K562 (cell line): Measurements from ENCODE around the gene POLD4. TPM values are rescaled to one million over a fixed set of nuclear protein-coding genes. Genes with fewer than 3 reads are reported as not detected.

Source experiments
- ARID2 ChIP-seq: fragments of 450-650 bp; IDR thresholded peaks from 2 replicates; pipeline ENCODE4 v1.6.1; 2017; ENCODE audit warnings: antibody characterized with exemption, mild to moderate bottlenecking
- ASH1L ChIP-seq: fragments of 450-650 bp; IDR thresholded peaks from 2 replicates; pipeline ENCODE4 v1.6.1; 2018; ENCODE audit warnings: borderline replicate concordance, mild to moderate bottlenecking, low read depth; ENCODE audit not compliant: partially characterized antibody
- BHLHE40 ChIP-seq: IDR thresholded peaks from 2 replicates; pipeline ENCODE4 v1.6.1; 2011; ENCODE audit warnings: low read length, improper control_type of control experiment
- CBFA2T3 ChIP-seq: fragments of 450-650 bp; IDR thresholded peaks from 2 replicates; pipeline ENCODE4 v1.6.1; 2017
- CBX2 ChIP-seq: fragments of 200-600 bp; sonication (generic); IDR thresholded peaks from one replicate; pipeline ENCODE4 v1.6.1; 2012; ENCODE audit warnings: mild to moderate bottlenecking, low read length, inconsistent platforms; ENCODE audit not compliant: insufficient read depth, poor library complexity, severe bottlenecking
- CEBPB ChIP-seq: fragments of 450-650 bp; IDR thresholded peaks from 2 replicates; pipeline ENCODE4 v1.6.1; 2016; ENCODE audit warnings: missing genetic modification characterization, missing compliant biosample characterization
- EP300 ChIP-seq: IDR thresholded peaks from 2 replicates; pipeline ENCODE4 v1.6.1; 2012; ENCODE audit warnings: low read length, improper control_type of control experiment
- FOXP1 ChIP-seq: sonication (generic); formaldehyde crosslinking; IDR thresholded peaks from 2 replicates; pipeline ENCODE4 v1.8.0; 2022; ENCODE audit warnings: mild to moderate bottlenecking, missing genetic modification reagents
- HDGF ChIP-seq: fragments of 450-650 bp; IDR thresholded peaks from 2 replicates; pipeline ENCODE4 v1.6.1; 2016
- ILK ChIP-seq: fragments of 450-650 bp; IDR thresholded peaks from 2 replicates; pipeline ENCODE4 v1.6.1; 2016; ENCODE audit warnings: missing genetic modification characterization, low read depth, mild to moderate bottlenecking, missing compliant biosample characterization, moderate library complexity, borderline replicate concordance
- LARP7 ChIP-seq: fragments of 450-650 bp; IDR thresholded peaks from 2 replicates; pipeline ENCODE4 v1.6.1; 2016
- MAFF ChIP-seq: IDR thresholded peaks from 2 replicates; pipeline ENCODE4 v1.6.1; 2012; ENCODE audit warnings: low read length, improper control_type of control experiment
- MYNN ChIP-seq, 2 experiments: sonication (generic); formaldehyde crosslinking in 1 of 2; IDR thresholded peaks; 2 replicates each; pipeline versions ENCODE4 v1.5.0 to v1.6.1; 2016 to 2020; ENCODE audit warnings: antibody characterized with exemption in 1 of 2, missing genetic modification reagents in 1 of 2
- SMARCA5 ChIP-seq: fragments of 450-650 bp; IDR thresholded peaks from 2 replicates; pipeline ENCODE4 v1.6.1; 2016
- SUPT5H ChIP-seq: fragments of 450-650 bp; IDR thresholded peaks from 2 replicates; pipeline ENCODE4 v1.6.1; 2016
- TCFL5 ChIP-seq: fragments of 250-450 bp; sonication (Bioruptor Pico); conservative IDR thresholded peaks from 2 replicates; pipeline ENCODE4 v1.6.1; 2021; ENCODE audit warnings: mild to moderate bottlenecking, moderate library complexity, matching md5 sums
- TRIM24 ChIP-seq, 2 experiments: fragments of 450-650 bp; IDR thresholded peaks; 2 replicates each; pipeline ENCODE4 v1.6.1; 2016
- ZBTB9 ChIP-seq: fragments of 450-650 bp; formaldehyde crosslinking; IDR thresholded peaks from 2 replicates; pipeline ENCODE4 v1.4.0; 2020; ENCODE audit warnings: mild to moderate bottlenecking, moderate library complexity
- ZNF766 ChIP-seq: fragments of 200-800 bp; sonication (Bioruptor generic); conservative IDR thresholded peaks from 2 replicates; pipeline ENCODE4 v1.6.1; 2016; ENCODE audit warnings: missing genetic modification characterization, missing compliant biosample characterization
- polyA plus RNA-seq, 8 experiments: library from polyadenylated mRNA; depleted of rRNA in 4 of 8; stranded (reverse) in 5 of 8; unstranded in 3 of 8; fragments of >200 nt; fragmentation: Nextera tagmentation in 2 of 8; fragmentation: Illumina TruSeq in 1 of 8; extraction: Ambion mirVana in 2 of 8; extraction: Trizol in 1 of 8; gene quantifications; 2 replicates each; pipeline versions ENCODE4 v1.2.1 to v1.2.3, GENCODE V29; 2011 to 2014; ENCODE audit warnings: inconsistent platforms in 1 of 8, missing spikeins in 1 of 8
- total RNA-seq, 7 experiments: library from RNA; depleted of rRNA in 6 of 7; stranded (reverse); fragments of >200 nt in 6 of 7; fragmentation: Illumina TruSeq in 2 of 7; extraction: Trizol in 2 of 7; gene quantifications; 2 replicates each; pipeline versions ENCODE4 v1.2.1 to v1.2.3, GENCODE V29; 2011 to 2021; ENCODE audit warnings: low replicate concordance in 1 of 7
- TF ChIP-seq, protein P1 (sequence below): sonication (generic); formaldehyde crosslinking; IDR thresholded peaks from 2 replicates; pipeline ENCODE4 v1.8.0; 2022; ENCODE audit warnings: mild to moderate bottlenecking, missing genetic modification reagents
- TF ChIP-seq, protein P2 (sequence below): IDR thresholded peaks from 2 replicates; pipeline ENCODE4 v1.6.1; 2014; ENCODE audit warnings: antibody characterized with exemption
- TF ChIP-seq, protein P3 (sequence below): sonication (generic); formaldehyde crosslinking; IDR thresholded peaks from 2 replicates; pipeline ENCODE4 v1.8.0; 2023; ENCODE audit warnings: mild to moderate bottlenecking, missing genetic modification reagents

POLD4 gene
- total and polyA plus RNA-seq, 9 of the 15 experiments (the other 6 are each of a cell fraction or from before 2014, with no cell fraction given), result 5.8 to 64.5 (median 18.3) TPM

- TF ChIP-seq ASH1L (no peak), TCFL5 (CRISPR knock-in tag) (no peak), SMARCA5 (peak; percentile 82; the same call in 1 of the 2 replicates), ARID2 (peak; percentile 98), ZBTB9 (CRISPR knock-in tag) (0 out of 2 replicates have a peak, but pooled peaks have one; percentile 53), TRIM24 (IDR thresholded peaks at IDR 0.05) (no peak), MYNN (IDR thresholded peaks at IDR 0.05) (peak; percentile 73; the same call in 1 of the 2 replicates), MYNN (CRISPR knock-in tag; IDR thresholded peaks at IDR 0.05) (no peak), SUPT5H (no peak), HDGF (peak; percentile 88), CEBPB (tag) (no peak), CBX2 (no peak), ZNF766 (CRISPR knock-in tag) (no peak), BHLHE40 (peak; percentile 56), LARP7 (no peak), EP300 (peak; percentile 28; the same call in 1 of the 2 replicates), CBFA2T3 (no peak), ILK (no peak), MAFF (no peak), FOXP1 (CRISPR knock-in tag) (no peak)
- TF ChIP-seq, protein P1, sequence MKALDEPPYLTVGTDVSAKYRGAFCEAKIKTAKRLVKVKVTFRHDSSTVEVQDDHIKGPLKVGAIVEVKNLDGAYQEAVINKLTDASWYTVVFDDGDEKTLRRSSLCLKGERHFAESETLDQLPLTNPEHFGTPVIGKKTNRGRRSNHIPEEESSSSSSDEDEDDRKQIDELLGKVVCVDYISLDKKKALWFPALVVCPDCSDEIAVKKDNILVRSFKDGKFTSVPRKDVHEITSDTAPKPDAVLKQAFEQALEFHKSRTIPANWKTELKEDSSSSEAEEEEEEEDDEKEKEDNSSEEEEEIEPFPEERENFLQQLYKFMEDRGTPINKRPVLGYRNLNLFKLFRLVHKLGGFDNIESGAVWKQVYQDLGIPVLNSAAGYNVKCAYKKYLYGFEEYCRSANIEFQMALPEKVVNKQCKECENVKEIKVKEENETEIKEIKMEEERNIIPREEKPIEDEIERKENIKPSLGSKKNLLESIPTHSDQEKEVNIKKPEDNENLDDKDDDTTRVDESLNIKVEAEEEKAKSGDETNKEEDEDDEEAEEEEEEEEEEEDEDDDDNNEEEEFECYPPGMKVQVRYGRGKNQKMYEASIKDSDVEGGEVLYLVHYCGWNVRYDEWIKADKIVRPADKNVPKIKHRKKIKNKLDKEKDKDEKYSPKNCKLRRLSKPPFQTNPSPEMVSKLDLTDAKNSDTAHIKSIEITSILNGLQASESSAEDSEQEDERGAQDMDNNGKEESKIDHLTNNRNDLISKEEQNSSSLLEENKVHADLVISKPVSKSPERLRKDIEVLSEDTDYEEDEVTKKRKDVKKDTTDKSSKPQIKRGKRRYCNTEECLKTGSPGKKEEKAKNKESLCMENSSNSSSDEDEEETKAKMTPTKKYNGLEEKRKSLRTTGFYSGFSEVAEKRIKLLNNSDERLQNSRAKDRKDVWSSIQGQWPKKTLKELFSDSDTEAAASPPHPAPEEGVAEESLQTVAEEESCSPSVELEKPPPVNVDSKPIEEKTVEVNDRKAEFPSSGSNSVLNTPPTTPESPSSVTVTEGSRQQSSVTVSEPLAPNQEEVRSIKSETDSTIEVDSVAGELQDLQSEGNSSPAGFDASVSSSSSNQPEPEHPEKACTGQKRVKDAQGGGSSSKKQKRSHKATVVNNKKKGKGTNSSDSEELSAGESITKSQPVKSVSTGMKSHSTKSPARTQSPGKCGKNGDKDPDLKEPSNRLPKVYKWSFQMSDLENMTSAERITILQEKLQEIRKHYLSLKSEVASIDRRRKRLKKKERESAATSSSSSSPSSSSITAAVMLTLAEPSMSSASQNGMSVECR (CRISPR knock-in tag), result no peak
- TF ChIP-seq, protein P2, sequence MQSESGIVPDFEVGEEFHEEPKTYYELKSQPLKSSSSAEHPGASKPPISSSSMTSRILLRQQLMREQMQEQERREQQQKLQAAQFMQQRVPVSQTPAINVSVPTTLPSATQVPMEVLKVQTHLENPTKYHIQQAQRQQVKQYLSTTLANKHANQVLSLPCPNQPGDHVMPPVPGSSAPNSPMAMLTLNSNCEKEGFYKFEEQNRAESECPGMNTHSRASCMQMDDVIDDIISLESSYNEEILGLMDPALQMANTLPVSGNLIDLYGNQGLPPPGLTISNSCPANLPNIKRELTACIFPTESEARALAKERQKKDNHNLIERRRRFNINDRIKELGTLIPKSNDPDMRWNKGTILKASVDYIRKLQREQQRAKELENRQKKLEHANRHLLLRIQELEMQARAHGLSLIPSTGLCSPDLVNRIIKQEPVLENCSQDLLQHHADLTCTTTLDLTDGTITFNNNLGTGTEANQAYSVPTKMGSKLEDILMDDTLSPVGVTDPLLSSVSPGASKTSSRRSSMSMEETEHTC, result no peak
- TF ChIP-seq, protein P3, sequence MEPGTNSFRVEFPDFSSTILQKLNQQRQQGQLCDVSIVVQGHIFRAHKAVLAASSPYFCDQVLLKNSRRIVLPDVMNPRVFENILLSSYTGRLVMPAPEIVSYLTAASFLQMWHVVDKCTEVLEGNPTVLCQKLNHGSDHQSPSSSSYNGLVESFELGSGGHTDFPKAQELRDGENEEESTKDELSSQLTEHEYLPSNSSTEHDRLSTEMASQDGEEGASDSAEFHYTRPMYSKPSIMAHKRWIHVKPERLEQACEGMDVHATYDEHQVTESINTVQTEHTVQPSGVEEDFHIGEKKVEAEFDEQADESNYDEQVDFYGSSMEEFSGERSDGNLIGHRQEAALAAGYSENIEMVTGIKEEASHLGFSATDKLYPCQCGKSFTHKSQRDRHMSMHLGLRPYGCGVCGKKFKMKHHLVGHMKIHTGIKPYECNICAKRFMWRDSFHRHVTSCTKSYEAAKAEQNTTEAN (CRISPR knock-in tag), result no peak
Measured at GRCh38 chr11:67382276-67383136, 29.2 kb upstream of the POLD4 start (continued).
